CD14-positive monocyte (primary cell): Measurements from ENCODE around the gene MERTK. TPM values are rescaled to one million over a fixed set of nuclear protein-coding genes. Genes with fewer than 3 reads are reported as not detected.

Source experiments
- DNase-seq, 3 donors: peaks; one replicate each; pipeline ENCODE4 v3.0.0-alpha.2; 2011 to 2022
- H2AFZ ChIP-seq: 2 replicates; pipeline ENCODE4 v1.6.0; 2012; ENCODE audit warnings: mild to moderate bottlenecking, low read depth, low read length, inconsistent platforms; ENCODE audit not compliant: insufficient read depth, poor library complexity, severe bottlenecking
- H3K27ac ChIP-seq, 2 donors: 1 replicate in 1 of 2; 2 replicates in 1 of 2; pipeline ENCODE4 v1.5.1; 2012 to 2013; ENCODE audit warnings: low read length in 2 of 2, control low read depth in 1 of 2, inconsistent platforms in 1 of 2, low read depth in 1 of 2, mild to moderate bottlenecking in 1 of 2
- H3K27me3 ChIP-seq, 2 donors: one replicate each; pipeline versions ENCODE4 v1.6.0 to v1.6.1; 2011 to 2013; ENCODE audit warnings: low read length in 2 of 2; ENCODE audit not compliant: control insufficient read depth in 2 of 2, insufficient read depth in 2 of 2
- H3K36me3 ChIP-seq, 2 donors: replicated peaks in 1 of 2; 1 replicate in 1 of 2; 2 replicates in 1 of 2; pipeline versions ENCODE4 v1.5.1 to v1.6.1; 2012 to 2013; ENCODE audit warnings: low read length in 2 of 2, control low read depth in 1 of 2, inconsistent platforms in 1 of 2, mild to moderate bottlenecking in 1 of 2; ENCODE audit not compliant: insufficient read depth in 2 of 2, control insufficient read depth in 1 of 2
- H3K4me1 ChIP-seq, 2 donors: 1 replicate in 1 of 2; 2 replicates in 1 of 2; pipeline versions ENCODE4 v1.5.1 to v1.6.1; 2012 to 2013; ENCODE audit warnings: low read length in 2 of 2, control low read depth in 1 of 2, inconsistent platforms in 1 of 2, mild to moderate bottlenecking in 1 of 2, moderate library complexity in 1 of 2; ENCODE audit not compliant: insufficient read depth in 2 of 2, control insufficient read depth in 1 of 2
- H3K4me2 ChIP-seq: replicated peaks from 2 replicates; pipeline ENCODE3; 2012; ENCODE audit warnings: low read length, moderate library complexity, mild to moderate bottlenecking; ENCODE audit not compliant: poor library complexity, severe bottlenecking; ENCODE audit errors: extremely low read depth
- H3K4me3 ChIP-seq, 3 experiments: fragments of 200-600 bp in 1 of 3; sonication (generic) in 1 of 3; replicated peaks in 1 of 3; 1 replicate in 2 of 3; 2 replicates in 1 of 3; pipeline ENCODE4 v1.5.1; 2011 to 2013; ENCODE audit warnings: low read length in 3 of 3, mild to moderate bottlenecking in 3 of 3, control low read depth in 2 of 3, low read depth in 2 of 3, inconsistent platforms in 1 of 3, moderate library complexity in 1 of 3
- H3K79me2 ChIP-seq: 2 replicates; pipeline ENCODE4 v1.6.0; 2012; ENCODE audit warnings: mild to moderate bottlenecking, control low read depth, inconsistent platforms, low read length, moderate library complexity; ENCODE audit not compliant: insufficient read depth
- H3K9ac ChIP-seq: 2 replicates; pipeline ENCODE4 v1.6.0; 2017; ENCODE audit warnings: low read length, mild to moderate bottlenecking; ENCODE audit not compliant: insufficient read depth, poor library complexity, severe bottlenecking
- H3K9me3 ChIP-seq, 2 donors: replicated peaks in 1 of 2; 1 replicate in 1 of 2; 2 replicates in 1 of 2; pipeline versions ENCODE4 v1.5.1 to v1.6.1; 2012 to 2013; ENCODE audit warnings: low read length in 2 of 2, control low read depth in 1 of 2; ENCODE audit not compliant: control insufficient read depth in 1 of 2, insufficient read depth in 1 of 2
- H4K20me1 ChIP-seq: 2 replicates; pipeline ENCODE4 v1.6.0; 2012; ENCODE audit warnings: mild to moderate bottlenecking, low read length, control low read depth, moderate library complexity; ENCODE audit not compliant: insufficient read depth
- H3K27ac Mint-ChIP-seq, 7 donors: one replicate each; pipeline ENCODE4 v1.8.0; 2020; ENCODE audit warnings: mild to moderate bottlenecking in 7 of 7, mixed read lengths in 7 of 7, moderate library complexity in 6 of 7, inconsistent platforms in 2 of 7
- H3K27me3 Mint-ChIP-seq, 3 donors: one replicate each; pipeline ENCODE4 v1.8.0; 2021 to 2022; ENCODE audit warnings: low read depth in 3 of 3, mild to moderate bottlenecking in 3 of 3, mixed read lengths in 3 of 3, moderate library complexity in 3 of 3, inconsistent platforms in 1 of 3
- H3K36me3 Mint-ChIP-seq, 2 donors: one replicate each; pipeline ENCODE4 v1.8.0; 2020; ENCODE audit warnings: mixed read lengths in 2 of 2, inconsistent platforms in 1 of 2, mild to moderate bottlenecking in 1 of 2
- H3K4me1 Mint-ChIP-seq: one replicate; pipeline ENCODE4 v1.8.0; 2020; ENCODE audit warnings: mild to moderate bottlenecking, mixed read lengths
- H3K4me3 Mint-ChIP-seq, 2 donors: one replicate each; pipeline ENCODE4 v1.8.0; 2020; ENCODE audit warnings: mild to moderate bottlenecking in 2 of 2, mixed read lengths in 2 of 2, moderate library complexity in 1 of 2
- H3K9me3 Mint-ChIP-seq, 7 donors: one replicate each; pipeline ENCODE4 v1.8.0; 2020 to 2022; ENCODE audit warnings: mixed read lengths in 7 of 7, mild to moderate bottlenecking in 6 of 7, moderate library complexity in 6 of 7, inconsistent platforms in 2 of 7
- CTCF ChIP-seq: fragments of 200-600 bp; IDR thresholded peaks from one replicate; pipeline ENCODE4 v1.8.0; 2022; ENCODE audit warnings: antibody characterized with exemption, mild to moderate bottlenecking
- WGBS: methylation state at CpG from one replicate; pipeline ENCODE4 v1.1.5; 2013; ENCODE audit warnings: missing lambda C conversion rate; ENCODE audit not compliant: insufficient coverage; 5-methylcytosine and 5-hydroxymethylcytosine counted together
- intact Hi-C, 2 donors: fragments of 100-400 bp; cut with micrococcal nuclease; formaldehyde crosslinking; loops; one replicate each; pipeline versions ENCODE4 v1.15.0 to v1.15.1; 2023
- polyA plus RNA-seq, 3 donors: library from polyadenylated mRNA; depleted of rRNA in 1 of 3; unstranded in 2 of 3; stranded (reverse) in 1 of 3; fragments of 300-500 nt in 2 of 3; fragments of >200 nt in 1 of 3; fragmentation: Illumina TruSeq in 2 of 3; gene quantifications; 1 replicate in 2 of 3; 2 replicates in 1 of 3; pipeline ENCODE4 v1.2.3, GENCODE V29; 2012 to 2021

The MERTK gene
- polyA plus RNA-seq, 3 donors = 4.1 to 17.0 (median 4.2) TPM

GRCh38 chr2:112073875-112074274, 175.5 kb downstream of the MERTK start:
- H3K9ac ChIP-seq = no peak overlapping the region
- Mint-ChIP-seq H3K27ac (peak overlapping the region in 2 of 7 donors; percentile 77 to 78), H3K9me3 (peaks cover 0 to 3% (median 0%) of the 10 kb centered on the region in 7 donors), H3K27me3 (peaks cover 0 to 1% (median 0%) of the 10 kb centered on the region in 3 donors), H3K36me3 (peaks cover 73 to 90% of the 10 kb centered on the region in 2 donors), H3K4me1 (peaks cover 19% of the 10 kb centered on the region), H3K4me3 (no peak overlapping the region)
- 100% methylated on average over 1 of the region's 3 CpGs for WGBS
- H3K4me1 ChIP-seq = no peaks in the 10 kb centered on the region
- H3K4me3 ChIP-seq = no peak overlapping the region
- H3K9me3 ChIP-seq = no peaks in the 10 kb centered on the region
- peaks cover 26% of the 10 kb centered on the region for H3K79me2 ChIP-seq
- H4K20me1 ChIP-seq = peaks cover 34% of the 10 kb centered on the region
- no peak overlapping the region for H3K27ac ChIP-seq
- DNase-seq = no peak
- H2AFZ ChIP-seq = no peak overlapping the region
- H3K36me3 ChIP-seq = peaks cover 48 to 85% of the 10 kb centered on the region in 2 donors
- H3K27me3 ChIP-seq = no peaks in the 10 kb centered on the region
- no peak overlapping the region for H3K4me2 ChIP-seq
- intact Hi-C loops = no loop called here
- TF ChIP-seq CTCF = no peak

- Histone ChIP-seq H3K27ac (no peak overlapping the region), H3K4me1 (no peaks in the 10 kb centered on the region), H4K20me1 (peaks cover 34% of the 10 kb centered on the region), H3K4me2 (no peak overlapping the region), H3K36me3 (peaks cover 45 to 86% of the 10 kb centered on the region in 2 donors), H3K79me2 (peaks cover 26% of the 10 kb centered on the region), H3K27me3 (no peaks in the 10 kb centered on the region), H3K9me3 (no peaks in the 10 kb centered on the region), H3K9ac (no peak overlapping the region), H3K4me3 (no peak overlapping the region), H2AFZ (no peak overlapping the region)
- peaks cover 0 to 2% (median 0%) of the 10 kb centered on the region in 7 donors for H3K9me3 Mint-ChIP-seq
- intact Hi-C loops = no loop called here
- no peak for DNase-seq
- peak overlapping the region in 1 of 7 donors; percentile 77 for H3K27ac Mint-ChIP-seq
- no CpG with 5 or more reads among the region's 1 CpG for WGBS
- peaks cover 19% of the 10 kb centered on the region for H3K4me1 Mint-ChIP-seq
- no peak for TF ChIP-seq CTCF
- no peak overlapping the region for H3K4me3 Mint-ChIP-seq
- peaks cover 75 to 91% of the 10 kb centered on the region in 2 donors for H3K36me3 Mint-ChIP-seq
- H3K27me3 Mint-ChIP-seq = peaks cover 0 to 1% (median 0%) of the 10 kb centered on the region in 3 donors
Observed at GRCh38 chr2:112074506-112074905, 176.1 kb downstream of the MERTK start.
